HG02870 (cell line): ENCODE data around the gene HEG1.
"Not testable (repeated sequence)": the region's sequence is repeated elsewhere in the genome, so short reads cannot be mapped to it uniquely, and the experiment has no call there.

ENCODE experiments used
- ATAC-seq: cut with Tn5 transposase; IDR thresholded peaks from one replicate; pipeline ENCODE4 v1.9.1; 2021; ENCODE audit warnings: mild to moderate bottlenecking, moderate library complexity; ENCODE audit not compliant: unreplicated experiment

Gene HEG1, protein sequence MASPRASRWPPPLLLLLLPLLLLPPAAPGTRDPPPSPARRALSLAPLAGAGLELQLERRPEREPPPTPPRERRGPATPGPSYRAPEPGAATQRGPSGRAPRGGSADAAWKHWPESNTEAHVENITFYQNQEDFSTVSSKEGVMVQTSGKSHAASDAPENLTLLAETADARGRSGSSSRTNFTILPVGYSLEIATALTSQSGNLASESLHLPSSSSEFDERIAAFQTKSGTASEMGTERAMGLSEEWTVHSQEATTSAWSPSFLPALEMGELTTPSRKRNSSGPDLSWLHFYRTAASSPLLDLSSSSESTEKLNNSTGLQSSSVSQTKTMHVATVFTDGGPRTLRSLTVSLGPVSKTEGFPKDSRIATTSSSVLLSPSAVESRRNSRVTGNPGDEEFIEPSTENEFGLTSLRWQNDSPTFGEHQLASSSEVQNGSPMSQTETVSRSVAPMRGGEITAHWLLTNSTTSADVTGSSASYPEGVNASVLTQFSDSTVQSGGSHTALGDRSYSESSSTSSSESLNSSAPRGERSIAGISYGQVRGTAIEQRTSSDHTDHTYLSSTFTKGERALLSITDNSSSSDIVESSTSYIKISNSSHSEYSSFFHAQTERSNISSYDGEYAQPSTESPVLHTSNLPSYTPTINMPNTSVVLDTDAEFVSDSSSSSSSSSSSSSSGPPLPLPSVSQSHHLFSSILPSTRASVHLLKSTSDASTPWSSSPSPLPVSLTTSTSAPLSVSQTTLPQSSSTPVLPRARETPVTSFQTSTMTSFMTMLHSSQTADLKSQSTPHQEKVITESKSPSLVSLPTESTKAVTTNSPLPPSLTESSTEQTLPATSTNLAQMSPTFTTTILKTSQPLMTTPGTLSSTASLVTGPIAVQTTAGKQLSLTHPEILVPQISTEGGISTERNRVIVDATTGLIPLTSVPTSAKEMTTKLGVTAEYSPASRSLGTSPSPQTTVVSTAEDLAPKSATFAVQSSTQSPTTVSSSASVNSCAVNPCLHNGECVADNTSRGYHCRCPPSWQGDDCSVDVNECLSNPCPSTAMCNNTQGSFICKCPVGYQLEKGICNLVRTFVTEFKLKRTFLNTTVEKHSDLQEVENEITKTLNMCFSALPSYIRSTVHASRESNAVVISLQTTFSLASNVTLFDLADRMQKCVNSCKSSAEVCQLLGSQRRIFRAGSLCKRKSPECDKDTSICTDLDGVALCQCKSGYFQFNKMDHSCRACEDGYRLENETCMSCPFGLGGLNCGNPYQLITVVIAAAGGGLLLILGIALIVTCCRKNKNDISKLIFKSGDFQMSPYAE (N-terminal part only)

DNA sequence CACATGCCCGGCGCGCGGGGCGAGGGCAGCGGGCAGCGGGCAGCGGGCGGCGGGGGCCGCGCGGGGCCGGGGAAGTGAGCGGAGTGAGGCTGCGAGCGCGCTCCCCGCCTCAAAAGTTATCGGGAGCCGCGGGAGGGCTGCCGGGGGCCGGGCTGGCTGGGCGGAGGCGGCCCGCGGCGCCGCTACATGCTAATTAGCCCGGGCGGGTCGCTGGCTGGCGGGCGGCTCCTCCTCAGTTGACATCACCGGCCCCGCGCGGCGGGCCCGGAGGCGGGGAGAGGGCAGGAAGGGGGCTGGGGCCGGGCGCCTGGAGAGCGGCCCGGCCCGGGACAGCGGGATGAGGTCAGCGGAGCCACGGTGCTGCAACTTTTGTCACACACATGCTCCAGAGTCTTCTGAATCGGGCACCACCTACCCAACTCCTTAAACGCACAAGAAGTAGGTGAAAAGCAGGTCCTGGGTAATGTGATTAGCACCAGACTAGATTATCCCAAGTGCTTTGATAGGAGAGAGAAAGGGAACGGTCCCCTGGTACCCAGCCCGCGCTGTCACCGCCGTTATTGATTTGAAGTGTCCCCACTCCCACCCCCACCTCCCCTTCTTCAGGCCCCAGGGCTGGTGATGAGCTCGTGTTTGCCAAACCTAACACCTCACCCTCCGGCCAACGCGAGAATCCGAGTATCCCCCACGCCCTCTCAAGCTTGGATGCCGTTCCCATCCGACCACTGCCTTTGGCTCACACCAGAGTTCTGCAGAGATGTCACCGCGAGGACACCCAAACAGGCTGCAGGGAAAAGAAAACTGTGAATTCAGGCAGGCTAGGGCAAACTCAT is at the start of gene HEG1:
TSS of gene HEG1 (minus strand) at position 85 of the 833 bp plus-strand sequence. CDS start 107 bp downstream, outside the sequence.
- ATAC-seq: peak; percentile 49

- ATAC-seq: no peak
Observed at GRCh38 chr3:125105116-125105515, 49.3 kb upstream of the HEG1 start.

DNA sequence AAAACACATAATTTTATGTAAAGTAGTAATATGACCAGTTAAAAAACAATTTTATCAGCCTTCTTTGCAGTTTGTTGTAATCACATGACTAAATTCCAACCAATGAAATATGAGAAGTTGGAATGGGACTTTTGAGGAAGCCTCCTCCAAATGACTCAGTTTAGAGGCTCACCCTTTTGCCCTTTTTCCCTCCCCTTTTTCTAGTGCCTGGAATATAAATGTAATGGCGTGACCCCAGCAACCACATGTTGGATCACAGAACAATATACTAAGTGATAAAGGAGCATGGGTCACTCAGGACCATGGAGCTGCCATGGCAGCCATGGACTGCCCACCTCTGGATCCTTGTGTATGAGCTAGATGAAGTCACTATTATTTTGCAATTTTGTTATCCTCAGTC is 48.8 kb upstream of the HEG1 start:
- no peak for ATAC-seq

DNA sequence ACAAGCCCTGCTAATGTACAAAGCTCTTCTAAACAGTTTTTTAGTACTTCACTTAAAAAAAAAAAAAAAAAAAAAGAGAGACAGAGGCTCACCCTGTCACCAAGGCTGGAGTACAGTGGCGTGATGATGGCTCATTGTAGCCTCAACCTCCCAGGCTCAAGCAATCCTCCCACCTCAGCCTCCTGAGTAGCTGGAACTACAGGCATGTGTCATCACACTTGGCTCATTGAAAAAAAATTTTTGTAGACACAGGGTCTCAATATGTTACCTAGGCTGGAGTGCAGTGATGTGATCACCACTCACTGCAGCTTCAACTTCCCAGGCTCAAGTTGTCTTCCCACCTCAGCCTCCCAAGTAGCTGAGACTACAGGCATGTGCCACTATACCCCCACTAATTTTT is 47.6 kb upstream of the HEG1 start:
- ATAC-seq: no peak

DNA sequence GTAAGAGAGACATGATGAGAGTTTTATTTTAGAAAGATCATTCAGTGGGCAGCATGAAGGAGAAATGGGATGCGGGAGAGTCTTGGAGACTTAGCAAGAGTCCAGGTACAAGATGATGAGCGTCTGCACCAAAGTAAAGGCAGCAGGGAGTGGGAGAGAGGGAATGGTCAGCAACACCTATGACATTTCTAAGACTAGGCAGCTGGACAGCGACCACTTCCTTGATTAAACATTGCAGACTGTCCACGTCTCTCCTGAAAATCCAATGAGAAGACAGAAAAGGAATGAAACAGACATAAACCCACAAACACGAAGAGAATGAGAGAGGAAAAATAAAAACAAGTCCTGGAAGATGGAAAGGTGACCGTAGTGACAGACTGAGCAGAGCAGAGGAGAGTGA is 46.7 kb upstream of the HEG1 start:
- no peak for ATAC-seq

GRCh38 chr3:125098611-125099291 is 43.0 kb upstream of the HEG1 start:
- ATAC-seq: no peak

- ATAC-seq: no peak
Observed at GRCh38 chr3:125090649-125091048, 34.9 kb upstream of the HEG1 start.

- no peak for ATAC-seq
Observed at GRCh38 chr3:125087768-125088391, 32.1 kb upstream of the HEG1 start.

- ATAC-seq: no peak
Observed at GRCh38 chr3:125085166-125085565, 29.4 kb upstream of the HEG1 start.

GRCh38 chr3:125083776-125084175 is 28.0 kb upstream of the HEG1 start:
- ATAC-seq: no peak

- ATAC-seq: not testable (repeated sequence)
Observed at GRCh38 chr3:125082339-125082738, 26.5 kb upstream of the HEG1 start.

DNA sequence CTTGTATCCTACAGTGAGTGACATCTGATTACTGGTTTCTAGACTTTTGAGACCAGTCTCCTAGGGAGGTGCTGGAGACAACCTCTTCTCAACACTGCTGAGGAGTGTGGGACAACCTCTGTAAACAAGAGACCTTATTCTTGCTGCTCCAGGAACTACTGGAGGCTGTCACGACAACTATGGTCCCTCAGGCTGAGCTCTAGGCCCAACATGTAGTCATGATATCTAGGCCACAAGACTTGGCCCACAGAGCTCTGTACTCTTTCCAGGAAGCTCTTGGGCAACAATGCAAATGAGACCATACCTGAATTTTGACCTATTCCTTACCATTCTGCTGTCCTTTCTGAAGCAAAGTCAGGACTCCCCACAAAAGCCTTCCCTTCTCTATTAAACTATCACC is 24.3 kb upstream of the HEG1 start:
- ATAC-seq: no peak

DNA sequence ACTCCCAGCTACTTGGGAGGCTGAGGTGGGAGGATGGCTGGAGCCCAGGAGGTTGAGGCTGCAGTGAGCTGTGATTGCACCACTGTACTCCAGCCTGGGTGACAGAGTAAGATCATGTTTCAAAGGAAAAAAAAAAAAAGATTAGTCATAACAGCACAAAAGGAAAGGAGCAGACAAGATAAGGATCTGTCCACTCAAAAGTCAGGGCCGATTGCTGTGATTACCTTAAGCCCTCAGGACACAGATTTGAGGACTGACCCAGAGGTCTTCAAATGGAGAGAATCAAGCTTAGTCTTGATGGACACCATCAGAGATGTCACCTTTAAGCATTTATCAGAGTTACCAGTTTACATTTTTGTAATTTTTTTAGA is 23.9 kb upstream of the HEG1 start:
- no peak for ATAC-seq

- no peak for ATAC-seq
Observed at GRCh38 chr3:125078951-125079674, 23.3 kb upstream of the HEG1 start.

GRCh38 chr3:125077864-125078263 is 22.1 kb upstream of the HEG1 start:
- ATAC-seq: no peak

DNA sequence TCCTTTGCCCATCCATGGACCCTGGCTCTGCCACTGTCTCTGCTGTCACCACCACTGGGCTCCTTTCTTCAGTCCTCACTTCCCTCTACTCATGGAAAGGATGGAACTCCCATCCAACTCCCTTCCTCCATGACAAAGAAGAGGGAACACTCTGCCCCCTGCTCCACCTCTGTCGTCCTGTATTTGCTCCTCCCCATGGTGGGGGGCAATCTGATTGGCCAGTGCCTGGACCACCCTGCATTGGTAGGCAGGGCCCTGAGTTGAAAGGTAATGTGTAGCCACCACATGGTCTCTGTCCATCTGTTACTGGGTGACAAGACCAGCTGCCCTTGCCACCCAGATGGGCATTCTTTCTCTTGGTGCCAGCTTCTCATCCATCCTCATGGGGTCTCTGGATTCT is 20.7 kb upstream of the HEG1 start:
- ATAC-seq: no peak

DNA sequence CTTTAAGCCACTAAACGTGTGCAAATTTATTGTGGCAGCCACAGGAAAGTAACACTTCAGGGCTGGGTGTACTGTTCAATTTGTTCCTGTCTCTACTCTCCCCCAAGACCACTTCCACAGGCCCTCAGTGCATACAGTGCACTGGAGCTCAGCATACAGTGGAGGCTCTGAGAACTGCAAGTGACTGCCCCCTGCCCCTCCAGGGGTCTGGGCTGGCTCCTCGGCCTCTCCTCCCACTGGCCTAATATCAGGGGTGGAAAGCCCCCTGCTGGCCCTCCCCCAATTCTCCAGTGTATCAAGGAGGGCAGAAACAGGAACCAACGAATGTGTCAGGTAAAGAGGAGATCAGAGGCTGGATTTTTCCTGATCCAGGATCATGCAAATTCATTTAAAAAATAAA is 19.9 kb upstream of the HEG1 start:
- no peak for ATAC-seq

DNA sequence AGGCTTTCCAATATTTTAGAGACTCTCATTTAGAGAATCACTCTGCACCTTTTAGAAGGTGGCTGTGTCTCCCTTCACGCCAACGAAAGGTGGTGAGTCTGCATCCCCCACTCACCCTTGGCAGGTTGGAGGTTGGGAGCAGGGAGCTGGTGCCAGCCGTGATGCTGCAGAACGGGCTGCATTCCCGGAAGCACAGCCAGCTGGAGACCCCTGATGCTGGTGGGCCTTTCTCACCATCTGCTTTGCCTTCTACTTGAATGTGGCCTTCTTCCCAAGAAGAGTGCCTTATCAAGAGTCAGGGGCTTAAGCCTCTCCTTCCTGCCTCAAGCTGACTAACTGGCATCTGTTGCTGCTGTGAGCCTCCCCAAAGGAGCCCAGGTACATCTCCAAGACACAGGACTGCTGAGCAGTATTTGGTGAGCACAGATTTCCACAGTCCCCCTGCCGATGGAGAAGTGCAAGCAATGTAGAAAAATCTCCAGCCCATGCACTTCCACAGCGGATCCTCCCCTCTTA is 17.7 kb upstream of the HEG1 start:
- no peak for ATAC-seq
